GM12873 (cell line): ENCODE data around the gene RUVBL2.

Experiments used
- CTCF ChIP-seq: IDR thresholded peaks from 2 replicates; pipeline ENCODE4 v1.5.1; 2012; ENCODE audit warnings: low read depth, mild to moderate bottlenecking, moderate library complexity, low read length, control low read depth; ENCODE audit not compliant: insufficient read depth; ENCODE audit errors: missing control alignments

The RUVBL2 gene

GRCh38 chr19:48953141-48953540, 40.5 kb upstream of the RUVBL2 start:
- no peak for TF ChIP-seq CTCF

- TF ChIP-seq CTCF, result no peak
Measured at GRCh38 chr19:48953990-48954594, 39.6 kb upstream of the RUVBL2 start.

- peak; percentile 17 for TF ChIP-seq CTCF
Measured at GRCh38 chr19:48954595-48955307, 38.9 kb upstream of the RUVBL2 start, which contains the start of gene BAX. Gene BAX (plus strand): TSS chr19:48954875. CDS start chr19:48954929, 54 bp downstream.

- no peak for TF ChIP-seq CTCF
Measured at GRCh38 chr19:48955308-48955958, 38.3 kb upstream of the RUVBL2 start.

GRCh38 chr19:48958006-48958405, 35.7 kb upstream of the RUVBL2 start:
- TF ChIP-seq CTCF, result no peak

- TF ChIP-seq CTCF, result no peak
Measured at GRCh38 chr19:48959341-48960239, 34.1 kb upstream of the RUVBL2 start.
